Measurements from ENCODE around the gene COL21A1.

Gene COL21A1

GRCh38 chr6:56146086-56146485 lies 101.3 kb downstream of the COL21A1 start:
- Histone ChIP-seq H3K56ac (ENCODE audit: low read length) (no peak overlapping the region), H3K79me2 (ENCODE audit: control insufficient read depth, insufficient read depth, low read length) (no peaks in the 10 kb centered on the region), H3K4me1 (ENCODE audit: control insufficient read depth, low read depth, low read length) (no peaks in the 10 kb centered on the region), H3K36me3 (ENCODE audit: control insufficient read depth, insufficient read depth, low read length) (no peaks in the 10 kb centered on the region), H3K23ac (ENCODE audit: low read length) (no peak overlapping the region), H3K9ac (ENCODE audit: low read length) (no peak overlapping the region), H4K5ac (ENCODE audit: low read length) (no peak overlapping the region), H3K27me3 (ENCODE audit: insufficient read depth, low read length, poor library complexity) (no peaks in the 10 kb centered on the region), H3K4me3 (ENCODE audit: low read length) (no peak overlapping the region), H2BK15ac (replicated peaks; ENCODE audit: low read depth) (no peak overlapping the region), H3K4me2 (ENCODE audit: low read length) (no peak overlapping the region), H3K4ac (ENCODE audit: low read depth, low read length) (no peak overlapping the region), H2AK5ac (ENCODE audit: low read length) (no peak overlapping the region), H2BK5ac (ENCODE audit: low read length) (no peak overlapping the region), H3K27ac (ENCODE audit: low read depth, low read length) (no peak overlapping the region), H4K8ac (ENCODE audit: low read depth, low read length) (no peak overlapping the region), H3K79me1 (ENCODE audit: low read length) (no peaks in the 10 kb centered on the region), H2BK120ac (ENCODE audit: low read depth, low read length) (no peak overlapping the region), H3K18ac (ENCODE audit: low read length) (no peak overlapping the region)
- DNase-seq = no peak
- no CpG with 5 or more reads among the region's 1 CpG for WGBS (ENCODE audit: extremely low coverage, insufficient coverage, low lambda C conversion rate)

GRCh38 chr6:56145616-56146015 lies 101.8 kb downstream of the COL21A1 start:
- Histone ChIP-seq H4K8ac (ENCODE audit: low read depth, low read length) (no peak overlapping the region), H3K9ac (ENCODE audit: low read length) (no peak overlapping the region), H3K4me1 (ENCODE audit: control insufficient read depth, low read depth, low read length) (no peaks in the 10 kb centered on the region), H3K4ac (ENCODE audit: low read depth, low read length) (no peak overlapping the region), H2BK5ac (ENCODE audit: low read length) (no peak overlapping the region), H3K56ac (ENCODE audit: low read length) (no peak overlapping the region), H3K27ac (ENCODE audit: low read depth, low read length) (no peak overlapping the region), H3K4me3 (ENCODE audit: low read length) (no peak overlapping the region), H2BK15ac (replicated peaks; ENCODE audit: low read depth) (no peak overlapping the region), H2AK5ac (ENCODE audit: low read length) (no peak overlapping the region), H4K5ac (ENCODE audit: low read length) (no peak overlapping the region), H3K27me3 (ENCODE audit: insufficient read depth, low read length, poor library complexity) (no peaks in the 10 kb centered on the region), H3K36me3 (ENCODE audit: control insufficient read depth, insufficient read depth, low read length) (no peaks in the 10 kb centered on the region), H2BK120ac (ENCODE audit: low read depth, low read length) (no peak overlapping the region), H3K4me2 (ENCODE audit: low read length) (no peak overlapping the region), H3K23ac (ENCODE audit: low read length) (no peak overlapping the region), H3K79me2 (ENCODE audit: control insufficient read depth, insufficient read depth, low read length) (no peaks in the 10 kb centered on the region), H3K18ac (ENCODE audit: low read length) (no peak overlapping the region), H3K79me1 (ENCODE audit: low read length) (no peaks in the 10 kb centered on the region)
- DNase-seq = no peak
- no CpG with 5 or more reads among the region's 1 CpG for WGBS (ENCODE audit: extremely low coverage, insufficient coverage, low lambda C conversion rate)

- Histone ChIP-seq H3K36me3 (ENCODE audit: control insufficient read depth, insufficient read depth, low read length) (no peaks in the 10 kb centered on the region), H3K18ac (ENCODE audit: low read length) (no peak overlapping the region), H3K27me3 (ENCODE audit: insufficient read depth, low read length, poor library complexity) (no peaks in the 10 kb centered on the region), H3K79me2 (ENCODE audit: control insufficient read depth, insufficient read depth, low read length) (no peaks in the 10 kb centered on the region), H3K4me2 (ENCODE audit: low read length) (no peak overlapping the region), H4K5ac (ENCODE audit: low read length) (no peak overlapping the region), H2BK15ac (replicated peaks; ENCODE audit: low read depth) (no peak overlapping the region), H2BK120ac (ENCODE audit: low read depth, low read length) (no peak overlapping the region), H3K9ac (ENCODE audit: low read length) (no peak overlapping the region), H3K23ac (ENCODE audit: low read length) (no peak overlapping the region), H3K4me3 (ENCODE audit: low read length) (no peak overlapping the region), H4K8ac (ENCODE audit: low read depth, low read length) (no peak overlapping the region), H2BK5ac (ENCODE audit: low read length) (no peak overlapping the region), H3K4ac (ENCODE audit: low read depth, low read length) (no peak overlapping the region), H2AK5ac (ENCODE audit: low read length) (no peak overlapping the region), H3K79me1 (ENCODE audit: low read length) (no peaks in the 10 kb centered on the region), H3K27ac (ENCODE audit: low read depth, low read length) (no peak overlapping the region), H3K4me1 (ENCODE audit: control insufficient read depth, low read depth, low read length) (no peaks in the 10 kb centered on the region), H3K56ac (ENCODE audit: low read length) (no peak overlapping the region)
- DNase-seq = no peak
- WGBS (ENCODE audit: extremely low coverage, insufficient coverage, low lambda C conversion rate) = no CpG with 5 or more reads among the region's 4 CpGs
Measured at GRCh38 chr6:56144538-56145324, 102.6 kb downstream of the COL21A1 start.

GRCh38 chr6:56143796-56144195 lies 103.6 kb downstream of the COL21A1 start:
- H3K4me2 ChIP-seq (ENCODE audit: low read length) = no peak overlapping the region
- H3K4ac ChIP-seq (ENCODE audit: low read depth, low read length) = no peak overlapping the region
- no peaks in the 10 kb centered on the region for H3K4me1 ChIP-seq (ENCODE audit: control insufficient read depth, low read depth, low read length)
- no peaks in the 10 kb centered on the region for H3K79me1 ChIP-seq (ENCODE audit: low read length)
- H3K79me2 ChIP-seq (ENCODE audit: control insufficient read depth, insufficient read depth, low read length) = no peaks in the 10 kb centered on the region
- no peak overlapping the region for H2BK5ac ChIP-seq (ENCODE audit: low read length)
- H3K27me3 ChIP-seq (ENCODE audit: insufficient read depth, low read length, poor library complexity) = no peaks in the 10 kb centered on the region
- H3K9ac ChIP-seq (ENCODE audit: low read length) = no peak overlapping the region
- H3K36me3 ChIP-seq (ENCODE audit: control insufficient read depth, insufficient read depth, low read length) = no peaks in the 10 kb centered on the region
- no peak overlapping the region for H3K56ac ChIP-seq (ENCODE audit: low read length)
- H3K18ac ChIP-seq (ENCODE audit: low read length) = no peak overlapping the region
- H4K5ac ChIP-seq (ENCODE audit: low read length) = no peak overlapping the region
- no peak overlapping the region for H4K8ac ChIP-seq (ENCODE audit: low read depth, low read length)
- H2BK15ac ChIP-seq (replicated peaks; ENCODE audit: low read depth) = no peak overlapping the region
- H2BK120ac ChIP-seq (ENCODE audit: low read depth, low read length) = no peak overlapping the region
- H3K27ac ChIP-seq (ENCODE audit: low read depth, low read length) = no peak overlapping the region
- no peak for DNase-seq
- no peak overlapping the region for H2AK5ac ChIP-seq (ENCODE audit: low read length)
- WGBS (ENCODE audit: extremely low coverage, insufficient coverage, low lambda C conversion rate) = no CpG with 5 or more reads among the region's 2 CpGs
- H3K23ac ChIP-seq (ENCODE audit: low read length) = no peak overlapping the region
- H3K4me3 ChIP-seq (ENCODE audit: low read length) = no peak overlapping the region

GRCh38 chr6:56140090-56140489 lies 107.3 kb downstream of the COL21A1 start:
- no peak overlapping the region for H4K5ac ChIP-seq (ENCODE audit: low read length)
- no peaks in the 10 kb centered on the region for H3K36me3 ChIP-seq (ENCODE audit: control insufficient read depth, insufficient read depth, low read length)
- H3K4ac ChIP-seq (ENCODE audit: low read depth, low read length) = no peak overlapping the region
- no peaks in the 10 kb centered on the region for H3K79me2 ChIP-seq (ENCODE audit: control insufficient read depth, insufficient read depth, low read length)
- H2BK15ac ChIP-seq (replicated peaks; ENCODE audit: low read depth) = no peak overlapping the region
- no peak overlapping the region for H2AK5ac ChIP-seq (ENCODE audit: low read length)
- H3K18ac ChIP-seq (ENCODE audit: low read length) = no peak overlapping the region
- no peak overlapping the region for H4K8ac ChIP-seq (ENCODE audit: low read depth, low read length)
- H2BK5ac ChIP-seq (ENCODE audit: low read length) = no peak overlapping the region
- H3K4me3 ChIP-seq (ENCODE audit: low read length) = no peak overlapping the region
- no peak overlapping the region for H3K9ac ChIP-seq (ENCODE audit: low read length)
- H3K27me3 ChIP-seq (ENCODE audit: insufficient read depth, low read length, poor library complexity) = no peaks in the 10 kb centered on the region
- no peak overlapping the region for H3K4me2 ChIP-seq (ENCODE audit: low read length)
- H3K23ac ChIP-seq (ENCODE audit: low read length) = no peak overlapping the region
- no peak overlapping the region for H3K27ac ChIP-seq (ENCODE audit: low read depth, low read length)
- H2BK120ac ChIP-seq (ENCODE audit: low read depth, low read length) = no peak overlapping the region
- no peaks in the 10 kb centered on the region for H3K79me1 ChIP-seq (ENCODE audit: low read length)
- no peak for DNase-seq
- H3K4me1 ChIP-seq (ENCODE audit: control insufficient read depth, low read depth, low read length) = no peaks in the 10 kb centered on the region
- no peak overlapping the region for H3K56ac ChIP-seq (ENCODE audit: low read length)

GRCh38 chr6:56115715-56116114 lies 131.7 kb downstream of the COL21A1 start:
- H4K5ac ChIP-seq (ENCODE audit: low read length) = no peak overlapping the region
- H3K56ac ChIP-seq (ENCODE audit: low read length) = no peak overlapping the region
- no peaks in the 10 kb centered on the region for H3K79me2 ChIP-seq (ENCODE audit: control insufficient read depth, insufficient read depth, low read length)
- H3K4ac ChIP-seq (ENCODE audit: low read depth, low read length) = no peak overlapping the region
- no peak overlapping the region for H2AK5ac ChIP-seq (ENCODE audit: low read length)
- H3K18ac ChIP-seq (ENCODE audit: low read length) = no peak overlapping the region
- H2BK15ac ChIP-seq (replicated peaks; ENCODE audit: low read depth) = no peak overlapping the region
- no peak for DNase-seq
- H3K27me3 ChIP-seq (ENCODE audit: insufficient read depth, low read length, poor library complexity) = no peaks in the 10 kb centered on the region
- no peak overlapping the region for H3K4me3 ChIP-seq (ENCODE audit: low read length)
- no peak overlapping the region for H3K4me2 ChIP-seq (ENCODE audit: low read length)
- no peak overlapping the region for H3K9ac ChIP-seq (ENCODE audit: low read length)
- no peak overlapping the region for H4K8ac ChIP-seq (ENCODE audit: low read depth, low read length)
- H3K23ac ChIP-seq (ENCODE audit: low read length) = no peak overlapping the region
- H3K79me1 ChIP-seq (ENCODE audit: low read length) = no peaks in the 10 kb centered on the region
- H2BK120ac ChIP-seq (ENCODE audit: low read depth, low read length) = no peak overlapping the region
- no peak overlapping the region for H2BK5ac ChIP-seq (ENCODE audit: low read length)
- H3K27ac ChIP-seq (ENCODE audit: low read depth, low read length) = no peak overlapping the region
- no peaks in the 10 kb centered on the region for H3K36me3 ChIP-seq (ENCODE audit: control insufficient read depth, insufficient read depth, low read length)
- no peaks in the 10 kb centered on the region for H3K4me1 ChIP-seq (ENCODE audit: control insufficient read depth, low read depth, low read length)
